ENCODE measurements around the gene NT5DC3. TPM values are rescaled to one million over a fixed set of nuclear protein-coding genes. Genes with fewer than 3 reads are reported as not detected.

The NT5DC3 gene
- total RNA-seq, 1 experiment from 2014 or later: 15.4 TPM

DNA sequence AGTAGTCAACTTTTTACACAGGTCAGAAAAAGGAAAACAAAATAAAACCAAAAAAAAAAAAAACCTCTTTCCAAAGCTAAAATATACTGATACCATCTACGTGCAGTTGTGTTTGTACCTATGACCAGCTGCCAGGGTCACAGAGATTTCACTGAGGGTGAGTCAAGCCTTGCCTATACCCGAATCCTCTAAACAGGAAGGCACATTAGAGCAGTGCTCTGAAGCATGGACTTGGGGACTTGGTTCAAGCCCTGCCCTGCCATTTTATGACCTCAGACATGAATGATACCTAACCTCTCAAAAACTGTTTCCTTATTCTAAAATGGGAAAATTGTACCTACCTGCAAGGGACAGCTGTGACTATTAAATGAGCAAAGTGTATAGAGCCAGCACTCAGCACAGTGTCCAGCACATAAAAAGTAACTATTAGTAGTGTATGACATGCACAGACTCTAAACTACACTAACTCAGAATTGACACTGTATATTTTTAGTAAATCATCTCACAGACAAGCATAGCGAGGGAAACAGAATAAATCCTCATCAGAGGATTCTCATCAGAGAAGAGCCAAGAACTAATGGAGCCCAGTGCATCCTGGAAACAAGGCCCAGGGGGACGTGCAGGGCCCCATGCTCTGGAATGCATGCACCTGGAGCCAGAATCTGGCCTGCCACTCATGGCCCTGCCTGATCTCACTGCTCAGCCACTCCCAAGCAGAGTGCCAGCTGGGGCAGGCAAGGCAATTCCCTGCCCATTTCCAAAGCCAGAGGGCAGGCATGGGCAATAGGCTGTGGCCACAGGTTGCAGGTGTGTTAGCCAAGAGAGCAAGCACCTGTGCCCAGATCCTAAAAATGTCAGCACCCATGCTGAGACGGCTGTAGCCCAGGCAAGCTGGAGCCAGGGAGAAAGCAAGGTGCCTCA lies 57.0 kb downstream of the NT5DC3 start:
- H3K4me3 ChIP-seq: no peak overlapping the region
- H3K9me3 ChIP-seq (replicated peaks): no peaks in the 10 kb centered on the region
- no peak overlapping the region for H3K27ac ChIP-seq
- H3K36me3 ChIP-seq: peaks cover 54% of the 10 kb centered on the region
- peaks cover 14% of the 10 kb centered on the region for H3K4me1 ChIP-seq (replicated peaks)
- DNase-seq (ENCODE audit: low read depth in 1 of 2, low spot score in 2 of 2): no peak
- H3K27me3 ChIP-seq (replicated peaks): no peaks in the 10 kb centered on the region

DNA sequence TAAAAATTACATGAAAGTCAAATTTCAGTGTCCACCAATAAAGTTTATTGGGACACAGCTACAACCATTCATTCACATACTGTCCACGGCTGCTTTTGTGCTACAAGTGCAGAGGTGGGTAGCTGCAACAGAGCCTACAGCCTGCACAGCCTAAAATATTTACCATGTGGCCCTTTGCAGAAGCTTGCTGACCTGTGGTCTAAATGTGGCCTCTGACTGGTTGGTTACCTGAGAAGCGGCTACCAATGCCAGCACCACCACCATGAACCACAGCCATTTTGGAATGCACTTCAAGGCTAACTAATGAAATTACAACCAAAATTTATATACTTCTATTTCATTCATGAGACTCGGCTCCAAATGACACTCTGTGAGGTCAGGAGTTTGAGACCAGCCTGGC lies 58.6 kb downstream of the NT5DC3 start:
- Histone ChIP-seq H3K27ac (no peak overlapping the region), H3K27me3 (replicated peaks) (no peaks in the 10 kb centered on the region), H3K4me1 (replicated peaks) (peaks cover 17% of the 10 kb centered on the region), H3K9me3 (replicated peaks) (no peaks in the 10 kb centered on the region), H3K36me3 (peaks cover 61% of the 10 kb centered on the region), H3K4me3 (no peak overlapping the region)
- no peak for DNase-seq (ENCODE audit: low read depth in 1 of 2, low spot score in 2 of 2)

DNA sequence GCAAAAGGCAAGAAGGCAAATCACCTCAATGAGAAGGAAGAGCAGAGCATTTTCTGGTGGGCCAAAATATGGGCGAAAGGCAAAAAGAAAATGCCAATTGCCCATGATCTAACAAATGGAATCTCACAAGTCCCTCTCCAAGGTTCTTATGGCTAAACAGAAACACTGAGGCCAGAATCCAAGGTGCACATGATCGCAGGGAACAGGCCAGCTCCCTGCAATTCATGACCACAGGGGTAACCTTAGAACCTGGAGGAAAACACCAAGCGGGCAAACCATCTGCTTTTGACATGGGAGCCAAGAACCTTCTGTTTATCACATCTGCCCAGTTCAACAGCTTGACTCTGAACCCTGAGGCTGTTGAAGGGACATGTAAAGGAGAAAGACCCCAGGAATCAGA lies 60.0 kb downstream of the NT5DC3 start:
- peaks cover 17% of the 10 kb centered on the region for H3K4me1 ChIP-seq (replicated peaks)
- H3K27ac ChIP-seq: no peak overlapping the region
- H3K9me3 ChIP-seq (replicated peaks): no peaks in the 10 kb centered on the region
- DNase-seq (ENCODE audit: low read depth in 1 of 2, low spot score in 2 of 2): no peak
- H3K27me3 ChIP-seq (replicated peaks): no peaks in the 10 kb centered on the region
- no peak overlapping the region for H3K4me3 ChIP-seq
- H3K36me3 ChIP-seq: peaks cover 69% of the 10 kb centered on the region

DNA sequence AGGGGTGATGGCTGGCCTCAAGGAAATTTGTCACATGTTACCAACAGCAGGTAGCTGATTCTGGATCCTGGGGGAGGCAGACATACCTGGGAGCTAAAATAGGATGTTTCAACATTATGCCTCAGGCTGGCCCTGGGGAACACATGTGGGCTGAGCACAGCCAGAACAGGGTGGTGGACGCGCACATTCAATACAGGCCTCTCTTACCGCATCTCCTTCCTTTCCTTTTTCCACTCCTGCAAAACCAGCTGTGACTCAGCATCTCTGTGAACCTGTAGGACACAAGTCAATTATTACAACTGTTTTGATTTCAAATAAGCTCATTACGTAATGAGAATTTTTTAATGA lies 61.0 kb downstream of the NT5DC3 start:
- no peak overlapping the region for H3K4me3 ChIP-seq
- no peak overlapping the region for H3K27ac ChIP-seq
- H3K27me3 ChIP-seq (replicated peaks): no peaks in the 10 kb centered on the region
- H3K4me1 ChIP-seq (replicated peaks): peaks cover 17% of the 10 kb centered on the region
- no peaks in the 10 kb centered on the region for H3K9me3 ChIP-seq (replicated peaks)
- no peak for DNase-seq (ENCODE audit: low read depth in 1 of 2, low spot score in 2 of 2)
- peaks cover 68% of the 10 kb centered on the region for H3K36me3 ChIP-seq

DNA sequence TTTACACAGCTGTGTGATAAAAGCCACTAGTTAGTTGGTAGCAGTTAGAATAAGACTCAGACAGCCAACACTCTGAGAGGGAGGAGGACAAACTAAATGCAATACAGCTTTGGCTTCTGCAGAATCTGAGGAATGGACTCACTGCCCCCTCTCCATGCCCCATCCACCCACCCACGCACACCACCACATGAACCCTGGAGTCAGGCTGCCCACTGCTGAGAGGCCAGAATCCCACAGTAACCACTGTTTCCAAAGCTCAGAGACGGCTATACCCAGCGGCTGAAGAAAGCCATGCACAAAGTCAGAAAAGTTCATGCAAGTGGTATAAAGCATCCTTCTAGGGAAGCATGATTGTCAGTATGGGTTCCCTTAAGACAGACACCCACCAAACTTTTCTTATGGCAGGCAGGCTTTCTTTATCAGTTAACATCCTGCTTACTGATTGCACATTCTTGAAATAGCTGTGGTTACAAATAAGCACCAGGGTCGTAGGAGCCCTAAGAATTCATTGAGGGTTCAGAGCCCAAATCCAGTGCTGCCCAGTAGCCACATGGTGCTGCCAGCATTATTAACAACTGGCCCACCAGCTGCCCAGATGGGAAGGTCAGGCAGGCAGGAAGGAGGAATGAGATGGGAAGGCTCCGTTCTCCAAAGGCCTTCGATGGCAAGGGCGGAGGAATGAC lies 61.5 kb downstream of the NT5DC3 start:
- no peaks in the 10 kb centered on the region for H3K27me3 ChIP-seq (replicated peaks)
- no peak overlapping the region for H3K4me3 ChIP-seq
- peaks cover 63% of the 10 kb centered on the region for H3K36me3 ChIP-seq
- peaks cover 17% of the 10 kb centered on the region for H3K4me1 ChIP-seq (replicated peaks)
- H3K27ac ChIP-seq: no peak overlapping the region
- DNase-seq (ENCODE audit: low read depth in 1 of 2, low spot score in 2 of 2): peak in 1 of 2 experiments; percentile 21
- no peaks in the 10 kb centered on the region for H3K9me3 ChIP-seq (replicated peaks)

DNA sequence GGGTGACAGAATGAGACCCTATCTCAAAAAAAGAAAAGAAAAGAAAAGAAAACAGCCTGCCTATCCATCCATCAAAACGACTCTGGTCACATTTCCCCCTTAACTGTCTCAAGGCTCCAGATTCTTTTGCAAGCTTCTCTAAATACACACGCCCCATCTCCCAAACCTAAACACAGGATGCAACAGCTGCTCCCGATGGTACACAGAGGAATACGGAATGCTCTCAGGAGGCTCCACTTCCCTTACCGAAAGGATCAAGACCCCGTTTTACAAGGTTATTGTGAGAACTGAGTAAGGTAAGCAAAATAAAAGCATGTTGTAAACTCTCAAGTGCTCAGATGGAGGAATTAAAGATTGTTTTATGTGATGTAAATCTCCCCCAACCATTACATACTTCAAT lies 62.3 kb downstream of the NT5DC3 start:
- DNase-seq (ENCODE audit: low read depth in 1 of 2, low spot score in 2 of 2): no peak

DNA sequence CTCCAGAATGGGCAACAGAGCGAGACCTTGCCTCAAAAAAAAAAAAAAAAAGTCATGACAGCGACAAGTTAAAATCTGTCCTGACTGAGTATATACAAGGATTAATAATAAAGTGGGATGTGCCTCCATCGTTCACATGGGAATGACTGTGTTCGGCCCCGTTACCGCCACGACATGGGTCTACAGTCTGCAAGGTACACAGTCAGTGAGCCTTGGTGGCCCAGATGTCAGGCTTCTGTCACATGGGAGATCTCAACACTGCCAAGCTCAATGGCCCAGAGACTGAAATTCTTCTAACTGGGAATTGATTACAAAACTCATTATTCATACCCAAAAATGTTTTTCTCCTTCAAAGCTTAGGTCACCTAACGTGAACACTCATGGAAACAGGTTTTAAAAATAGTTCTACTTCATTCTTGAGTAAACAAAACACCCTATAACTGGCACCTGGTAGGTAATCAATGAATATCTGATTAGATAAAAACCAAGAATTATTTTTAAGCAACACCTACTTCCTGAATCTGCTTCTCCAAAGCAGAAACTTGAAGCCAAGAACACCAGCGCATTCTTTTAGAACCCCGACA lies 66.0 kb downstream of the NT5DC3 start:
- Histone ChIP-seq H3K4me1 (replicated peaks) (peaks cover 18% of the 10 kb centered on the region), H3K27me3 (replicated peaks) (no peaks in the 10 kb centered on the region), H3K4me3 (no peak overlapping the region), H3K36me3 (peaks cover 44% of the 10 kb centered on the region), H3K27ac (no peak overlapping the region), H3K9me3 (replicated peaks) (no peaks in the 10 kb centered on the region)
- no peak for DNase-seq (ENCODE audit: low read depth in 1 of 2, low spot score in 2 of 2)

More for the DNA sequence above, 62.3 kb downstream of the NT5DC3 start:
- Histone ChIP-seq H3K36me3 (peaks cover 55% of the 10 kb centered on the region), H3K4me1 (replicated peaks) (peaks cover 17% of the 10 kb centered on the region), H3K4me3 (no peak overlapping the region), H3K27me3 (replicated peaks) (no peaks in the 10 kb centered on the region), H3K9me3 (replicated peaks) (no peaks in the 10 kb centered on the region), H3K27ac (no peak overlapping the region)

DNA sequence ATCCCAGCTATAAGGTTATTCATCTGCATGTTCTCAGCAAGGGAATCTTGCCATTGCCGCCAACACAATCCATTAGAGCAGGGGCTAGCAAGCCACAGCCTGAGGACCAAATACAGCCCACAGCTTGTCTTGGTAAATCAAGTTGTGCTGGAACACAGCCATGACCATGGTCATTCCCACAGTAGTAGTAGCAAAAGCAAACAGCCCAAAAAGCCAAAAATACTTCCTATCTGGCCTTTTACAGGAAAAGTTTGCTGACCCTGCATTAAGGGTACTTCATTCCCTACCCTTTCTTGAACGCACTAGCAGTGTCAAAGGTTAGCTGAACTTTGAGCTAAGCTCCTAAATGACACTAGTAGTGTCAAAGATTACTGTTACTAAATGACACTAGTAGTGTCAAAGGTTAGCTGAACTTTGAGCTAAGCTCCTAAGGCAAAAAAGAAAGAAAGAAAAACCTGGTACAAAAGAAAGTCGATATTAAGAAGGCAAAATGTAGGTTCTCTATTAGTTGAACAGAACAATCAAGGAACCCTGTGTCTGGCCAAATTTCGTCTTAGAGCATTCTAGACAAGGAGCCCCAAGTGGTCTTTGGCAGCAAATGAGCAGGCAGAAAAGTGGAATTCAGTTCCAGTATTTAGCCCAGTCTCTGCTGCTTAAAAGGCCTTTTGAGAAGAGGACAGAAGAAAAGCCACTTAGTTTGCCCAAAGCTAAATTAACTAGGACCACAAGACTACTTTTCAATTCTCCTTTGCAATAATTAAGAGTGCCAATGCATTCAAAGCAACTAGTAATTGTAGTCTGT lies 67.7 kb downstream of the NT5DC3 start:
- Histone ChIP-seq H3K27me3 (replicated peaks) (no peaks in the 10 kb centered on the region), H3K9me3 (replicated peaks) (no peaks in the 10 kb centered on the region), H3K36me3 (peaks cover 28% of the 10 kb centered on the region), H3K27ac (no peak overlapping the region), H3K4me1 (replicated peaks) (peaks cover 4% of the 10 kb centered on the region; the same call in 1 of the 2 replicates), H3K4me3 (no peak overlapping the region)
- no peak for DNase-seq (ENCODE audit: low read depth in 1 of 2, low spot score in 2 of 2)

DNA sequence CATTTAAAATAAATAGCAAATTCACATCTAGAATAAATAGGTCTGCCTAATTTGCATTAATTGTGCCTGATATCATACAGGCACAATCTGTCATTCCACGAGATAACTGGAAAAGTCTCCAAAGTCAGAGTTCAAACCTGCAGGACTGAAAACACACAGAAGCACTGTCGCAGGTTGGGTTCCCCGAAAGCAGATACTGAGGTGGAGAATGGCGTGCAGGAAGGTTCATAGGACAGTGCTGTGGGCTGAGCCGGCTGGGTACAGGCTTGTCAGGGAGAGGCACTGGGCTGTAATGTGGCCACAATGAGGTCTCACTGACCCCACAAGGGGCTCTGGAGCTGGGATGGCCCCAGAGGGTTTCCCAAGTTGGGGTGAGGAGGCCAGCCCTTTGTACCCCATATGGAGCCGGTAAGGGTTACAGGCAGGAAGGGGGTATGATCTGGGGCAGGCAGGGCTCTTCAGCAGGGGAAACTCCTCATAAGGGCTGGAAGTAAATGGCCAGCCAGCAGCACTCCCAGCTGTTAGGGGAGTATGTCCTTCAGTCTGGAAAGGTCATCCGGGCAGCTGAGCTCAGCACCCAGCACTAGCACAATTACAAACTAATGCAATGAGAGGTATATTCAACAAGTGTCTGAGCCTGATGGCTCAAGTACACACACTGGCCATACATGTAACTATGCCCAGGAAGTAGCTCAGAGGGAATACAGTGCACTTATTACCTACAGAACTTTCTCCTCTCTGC lies 68.5 kb downstream of the NT5DC3 start:
- Histone ChIP-seq H3K4me1 (replicated peaks) (peaks cover 4% of the 10 kb centered on the region; the same call in 1 of the 2 replicates), H3K9me3 (replicated peaks) (no peaks in the 10 kb centered on the region), H3K4me3 (no peak overlapping the region), H3K27ac (no peak overlapping the region), H3K36me3 (peaks cover 22% of the 10 kb centered on the region), H3K27me3 (replicated peaks) (no peaks in the 10 kb centered on the region)
- no peak for DNase-seq (ENCODE audit: low read depth in 1 of 2, low spot score in 2 of 2)

DNA sequence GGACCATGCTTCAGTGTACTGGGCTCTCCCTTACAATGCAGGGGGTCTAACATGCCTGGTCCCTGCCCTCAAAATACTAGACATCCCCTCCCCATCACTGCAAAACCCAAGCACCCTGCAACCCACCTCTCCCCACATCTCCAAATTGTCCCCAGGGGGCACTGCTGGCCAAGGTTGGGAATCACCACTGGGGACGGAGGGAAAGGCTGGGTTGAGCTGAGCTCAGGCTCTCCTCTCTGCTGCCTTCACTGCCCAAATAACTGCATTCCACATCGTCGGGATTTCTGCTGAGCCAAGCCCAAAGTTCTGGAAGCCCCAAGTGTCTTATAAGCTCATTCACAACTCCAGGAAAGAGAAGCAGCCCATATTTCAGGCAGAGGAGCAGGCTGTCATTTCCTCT lies 69.6 kb downstream of the NT5DC3 start:
- H3K4me1 ChIP-seq (replicated peaks): peaks cover 4% of the 10 kb centered on the region; the same call in 1 of the 2 replicates
- no peak overlapping the region for H3K4me3 ChIP-seq
- no peaks in the 10 kb centered on the region for H3K27me3 ChIP-seq (replicated peaks)
- DNase-seq (ENCODE audit: low read depth in 1 of 2, low spot score in 2 of 2): peak; percentile 43 to 62
- peaks cover 12% of the 10 kb centered on the region for H3K36me3 ChIP-seq
- no peak overlapping the region for H3K27ac ChIP-seq
- no peaks in the 10 kb centered on the region for H3K9me3 ChIP-seq (replicated peaks)

DNA sequence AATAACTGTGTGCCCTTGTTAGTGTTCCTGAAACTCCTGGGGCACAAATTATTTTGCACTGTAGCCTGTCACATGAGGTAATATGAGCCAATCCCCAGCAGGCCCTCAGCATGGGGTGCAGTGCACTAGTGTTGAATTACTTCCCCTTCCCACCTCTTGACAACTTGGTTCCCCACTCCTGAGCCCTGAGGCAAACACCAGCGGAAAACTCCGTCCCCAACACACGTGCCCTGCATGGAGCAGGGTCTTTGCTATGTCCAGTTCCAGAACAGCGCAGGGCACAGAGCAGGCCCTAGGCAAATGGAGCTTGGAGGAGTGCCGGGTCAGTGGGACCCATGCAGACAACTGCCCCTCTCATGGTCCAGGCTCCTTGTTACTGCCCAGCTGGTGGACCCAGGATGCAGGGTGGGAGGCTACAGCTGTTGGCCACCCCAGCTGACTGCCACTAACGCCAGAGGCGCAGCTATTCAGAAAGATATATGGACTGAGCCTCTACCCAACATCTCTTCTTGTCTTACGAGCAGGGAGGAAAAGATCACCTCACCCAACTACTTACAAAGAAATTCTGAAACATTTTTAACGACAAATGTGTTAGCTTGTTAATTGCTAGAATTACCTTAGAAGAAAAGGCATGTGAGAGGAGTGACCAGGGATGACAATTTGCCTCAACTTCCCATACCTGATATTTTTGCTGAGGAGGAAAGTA lies 71.6 kb downstream of the NT5DC3 start:
- Histone ChIP-seq H3K9me3 (replicated peaks) (no peaks in the 10 kb centered on the region), H3K27me3 (replicated peaks) (no peaks in the 10 kb centered on the region), H3K36me3 (0 out of 2 replicates have a peak, but pooled peaks cover 5% of the 10 kb centered on the region), H3K27ac (no peak overlapping the region), H3K4me1 (replicated peaks) (peaks cover 4% of the 10 kb centered on the region; the same call in 1 of the 2 replicates), H3K4me3 (no peak overlapping the region)
- no peak for DNase-seq (ENCODE audit: low read depth in 1 of 2, low spot score in 2 of 2)

DNA sequence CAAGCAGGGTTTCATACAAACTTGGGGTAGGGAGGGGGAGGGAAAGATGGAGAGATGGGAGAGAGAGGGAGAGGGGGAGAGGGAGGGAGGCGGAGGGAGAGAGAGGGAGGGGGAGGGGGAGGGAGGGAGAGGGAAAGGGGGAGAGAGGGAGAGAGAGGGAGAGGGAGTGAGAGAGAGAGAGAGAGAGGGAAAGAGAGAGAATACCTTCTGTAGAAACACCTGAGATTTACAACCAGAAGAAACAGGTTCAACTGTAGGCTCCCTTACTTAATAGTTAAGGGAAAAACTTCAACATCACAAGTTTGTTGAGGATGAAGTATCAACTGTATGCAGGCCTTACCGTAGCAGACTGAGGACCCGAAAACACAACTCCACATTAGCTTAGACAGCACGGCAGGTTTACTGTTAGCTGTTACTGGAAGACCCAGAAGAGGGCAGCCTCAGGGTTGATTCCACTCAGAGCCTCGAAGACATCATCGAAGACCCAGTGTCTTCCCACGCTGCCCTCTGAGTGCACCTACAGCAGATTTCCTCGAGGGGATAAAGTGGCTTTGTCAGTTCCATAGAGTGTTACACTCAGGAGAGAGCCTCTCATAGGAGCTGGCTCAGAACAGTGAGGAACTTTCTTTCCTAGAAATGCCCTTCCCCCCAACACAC lies 72.4 kb downstream of the NT5DC3 start:
- H3K27ac ChIP-seq: no peak overlapping the region
- H3K36me3 ChIP-seq: peaks cover 5% of the 10 kb centered on the region; the same call in 1 of the 2 replicates
- no peaks in the 10 kb centered on the region for H3K9me3 ChIP-seq (replicated peaks)
- H3K4me3 ChIP-seq: no peak overlapping the region
- H3K27me3 ChIP-seq (replicated peaks): no peaks in the 10 kb centered on the region
- H3K4me1 ChIP-seq (replicated peaks): peaks cover 4% of the 10 kb centered on the region; the same call in 1 of the 2 replicates
- no peak for DNase-seq (ENCODE audit: low read depth in 1 of 2, low spot score in 2 of 2)
